ENCODE data around the gene MRPL20. TPM values are rescaled to one million over a fixed set of nuclear protein-coding genes. Genes with fewer than 3 reads are reported as not detected.

Gene MRPL20
- total RNA-seq, 4 donors from 2014 or later, result 87.9 to 222 (median 116) TPM

DNA sequence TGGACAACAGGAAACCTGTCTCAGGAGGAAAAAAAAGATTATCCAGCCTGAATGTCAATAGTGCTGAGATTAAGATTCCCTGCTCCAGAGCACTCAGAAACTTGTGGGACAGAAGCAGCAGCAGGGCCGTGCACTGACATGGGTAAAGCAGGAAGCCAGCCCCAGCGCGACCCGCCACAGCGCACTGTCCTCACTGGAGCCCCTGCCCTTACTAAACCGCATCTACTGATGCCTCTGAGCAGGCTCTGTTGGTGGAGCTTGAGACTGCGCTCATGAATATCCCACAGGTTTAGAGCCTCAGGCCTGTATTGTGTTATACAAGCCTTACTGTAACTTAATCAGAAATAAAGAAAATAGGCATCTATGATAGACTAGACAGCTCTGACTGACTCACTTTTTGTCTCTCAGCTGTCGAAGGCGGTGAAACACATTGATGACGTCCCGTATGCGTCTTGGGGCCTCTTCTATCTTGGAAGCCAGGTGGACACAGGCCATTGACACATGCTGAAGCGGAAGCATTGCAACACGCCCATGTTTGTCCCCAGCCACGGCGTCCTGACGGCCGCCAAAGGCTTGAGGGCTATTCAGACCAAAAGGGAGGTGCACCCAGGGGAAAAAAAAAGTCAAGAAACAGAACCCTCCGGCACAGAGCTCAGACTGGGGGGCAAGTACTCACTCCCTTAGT lies 9.1 kb downstream of the MRPL20 start:
- no peak for TF ChIP-seq CTCF (IDR thresholded peaks at IDR 0.05; ENCODE audit: low read depth)

- TF ChIP-seq CTCF (IDR thresholded peaks at IDR 0.05; ENCODE audit: low read depth), result no peak
Measured at GRCh38 chr1:1395166-1395565, 11.9 kb downstream of the MRPL20 start.

- no peak for TF ChIP-seq CTCF (IDR thresholded peaks at IDR 0.05; ENCODE audit: low read depth)
Measured at GRCh38 chr1:1394116-1394515, 13.0 kb downstream of the MRPL20 start.

DNA sequence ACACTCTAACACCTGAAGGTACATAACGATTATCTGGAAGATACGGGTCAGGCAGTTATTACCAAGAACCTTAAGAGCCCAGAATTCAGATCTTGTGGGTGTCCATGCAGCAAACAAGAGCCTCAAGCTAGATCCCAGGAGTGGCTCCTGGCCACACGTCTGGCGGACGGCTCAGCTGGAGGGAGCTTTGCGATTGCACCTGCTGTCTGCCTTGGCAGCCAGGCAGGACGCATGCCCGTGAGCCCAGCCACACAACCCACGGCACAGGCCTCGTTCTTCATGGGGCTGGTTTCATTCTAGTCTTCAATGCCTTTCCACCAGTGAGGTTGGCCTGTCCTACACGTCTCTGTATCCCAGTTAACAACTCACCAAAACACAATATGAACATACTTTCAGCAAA lies 13.7 kb downstream of the MRPL20 start:
- TF ChIP-seq CTCF (IDR thresholded peaks at IDR 0.05; ENCODE audit: low read depth), result no peak

- no peak for TF ChIP-seq CTCF (IDR thresholded peaks at IDR 0.05; ENCODE audit: low read depth)
Measured at GRCh38 chr1:1393014-1393413, 14.1 kb downstream of the MRPL20 start.

DNA sequence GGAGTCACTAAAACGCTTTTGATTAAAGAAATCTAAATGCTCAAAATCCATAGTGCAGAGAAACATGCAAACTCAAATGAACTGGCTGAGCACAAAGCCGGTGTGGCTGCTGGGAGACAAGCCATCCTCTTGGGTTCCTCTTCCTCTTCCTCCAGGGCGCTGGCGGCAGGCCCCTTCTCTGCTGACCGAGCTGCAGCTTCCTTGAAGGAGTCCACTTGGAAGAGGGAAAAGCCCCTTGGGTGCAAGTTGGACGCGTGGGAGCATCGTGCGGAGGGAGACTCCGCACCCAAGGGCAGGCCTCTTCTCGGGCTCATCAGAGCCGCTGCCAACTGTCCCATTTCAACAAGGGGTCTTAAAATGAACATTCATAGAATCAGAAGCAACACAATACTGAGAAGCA lies 15.9 kb downstream of the MRPL20 start:
- no peak for TF ChIP-seq CTCF (IDR thresholded peaks at IDR 0.05; ENCODE audit: low read depth)

DNA sequence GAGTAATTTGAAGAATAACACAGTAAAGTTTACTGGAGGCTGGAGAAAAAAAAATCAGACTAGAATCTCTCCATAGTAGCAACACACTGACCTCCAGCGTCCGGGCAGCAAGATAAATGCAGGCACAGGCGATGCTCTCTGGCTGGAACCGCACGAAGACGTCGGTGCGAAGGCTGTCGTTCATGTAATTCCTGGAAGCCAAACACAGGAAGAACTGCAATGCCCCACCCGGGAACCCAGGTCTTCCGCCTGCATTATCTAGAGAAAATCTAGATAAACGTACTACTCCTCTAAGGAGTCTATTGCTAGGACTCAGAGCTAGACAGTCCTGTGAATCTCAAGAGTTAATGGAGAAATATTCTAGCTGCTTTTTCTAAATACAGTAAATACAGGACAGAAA lies 16.4 kb downstream of the MRPL20 start:
- no peak for TF ChIP-seq CTCF (IDR thresholded peaks at IDR 0.05; ENCODE audit: low read depth)
